HepG2 (cell line): ENCODE measurements around the gene IL2RA. TPM values are rescaled to one million over a fixed set of nuclear protein-coding genes. Genes with fewer than 3 reads are reported as not detected.

Experiments
- CC2D1A ChIP-seq: sonication (generic); formaldehyde crosslinking; IDR thresholded peaks from 2 replicates; pipeline ENCODE4 v1.8.1; 2023; ENCODE audit warnings: mild to moderate bottlenecking, missing genetic modification reagents
- CSRNP2 ChIP-seq: sonication (generic); formaldehyde crosslinking; conservative IDR thresholded peaks from 2 replicates; pipeline ENCODE4 v1.8.0; 2022; ENCODE audit warnings: low read depth, missing genetic modification reagents
- EEA1 ChIP-seq: sonication (generic); formaldehyde crosslinking; IDR thresholded peaks from 2 replicates; pipeline ENCODE4 v1.5.1; 2020; ENCODE audit warnings: mild to moderate bottlenecking, missing genetic modification reagents, borderline replicate concordance
- ETV6 ChIP-seq: sonication (generic); formaldehyde crosslinking; conservative IDR thresholded peaks from 2 replicates; pipeline ENCODE4 v1.4.0; 2020; ENCODE audit warnings: missing genetic modification reagents
- HBP1 ChIP-seq: IDR thresholded peaks from 2 replicates; pipeline ENCODE4 v1.6.1; 2016; ENCODE audit warnings: low read depth, control low read depth
- HNF1B ChIP-seq: sonication (generic); formaldehyde crosslinking; IDR thresholded peaks from 2 replicates; pipeline ENCODE4 v1.5.1; 2020; ENCODE audit warnings: mild to moderate bottlenecking, moderate library complexity, missing genetic modification reagents
- HNF4G ChIP-seq, 2 experiments: sonication (generic) in 1 of 2; formaldehyde crosslinking in 1 of 2; IDR thresholded peaks; 2 replicates each; pipeline versions ENCODE4 v1.4.0 to v1.6.1; 2011 to 2020; ENCODE audit warnings: borderline replicate concordance in 2 of 2, low read depth in 2 of 2, mild to moderate bottlenecking in 2 of 2, low read length in 1 of 2, missing genetic modification reagents in 1 of 2, moderate library complexity in 1 of 2
- HNRNPL ChIP-seq: fragments of 200-400 bp; formaldehyde crosslinking; IDR thresholded peaks from 2 replicates; pipeline ENCODE4 v1.6.1; 2017; ENCODE audit warnings: mild to moderate bottlenecking, low read depth, low read length
- MATR3 ChIP-seq: sonication (generic); formaldehyde crosslinking; IDR thresholded peaks from 2 replicates; pipeline ENCODE4 v1.4.0; 2020; ENCODE audit warnings: missing genetic modification reagents
- MTA1 ChIP-seq: sonication (generic); formaldehyde crosslinking; IDR thresholded peaks from 2 replicates; pipeline ENCODE4 v1.4.0; 2020; ENCODE audit warnings: missing genetic modification reagents, mild to moderate bottlenecking, borderline replicate concordance
- MXI1 ChIP-seq: IDR thresholded peaks from 3 replicates; pipeline ENCODE4 v1.6.1; 2012; ENCODE audit warnings: low read depth, low read length, inconsistent platforms, borderline replicate concordance
- ONECUT2 ChIP-seq: sonication (generic); formaldehyde crosslinking; IDR thresholded peaks from 2 replicates; pipeline ENCODE4 v1.4.0; 2020; ENCODE audit warnings: missing genetic modification reagents
- RARG ChIP-seq: sonication (generic); formaldehyde crosslinking; IDR thresholded peaks from 2 replicates; pipeline ENCODE4 v1.4.0; 2020; ENCODE audit warnings: low read depth, mild to moderate bottlenecking, missing genetic modification reagents
- SALL2 ChIP-seq: sonication (generic); formaldehyde crosslinking; IDR thresholded peaks from 2 replicates; pipeline ENCODE4 v1.8.1; 2023; ENCODE audit warnings: mild to moderate bottlenecking, missing genetic modification reagents, inconsistent platforms
- SAP130 ChIP-seq: IDR thresholded peaks from 2 replicates; pipeline ENCODE4 v1.6.1; 2016; ENCODE audit warnings: low read depth
- SPEN ChIP-seq: sonication (generic); formaldehyde crosslinking; IDR thresholded peaks from 2 replicates; pipeline ENCODE4 v1.5.1; 2020; ENCODE audit warnings: low read depth, mild to moderate bottlenecking, missing genetic modification reagents
- ZNF225 ChIP-seq: sonication (generic); formaldehyde crosslinking; IDR thresholded peaks from 2 replicates; pipeline ENCODE4 v1.4.0; 2020; ENCODE audit warnings: mild to moderate bottlenecking, missing genetic modification reagents
- ZNF354B ChIP-seq: sonication (generic); formaldehyde crosslinking; IDR thresholded peaks from 2 replicates; pipeline ENCODE4 v1.8.0; 2022; ENCODE audit warnings: mild to moderate bottlenecking, missing genetic modification reagents
- ZNF441 ChIP-seq: sonication (generic); formaldehyde crosslinking; IDR thresholded peaks from 2 replicates; pipeline ENCODE4 v1.7.0; 2021; ENCODE audit warnings: missing genetic modification reagents, borderline replicate concordance
- ZNF510 ChIP-seq: sonication (generic); formaldehyde crosslinking; IDR thresholded peaks from 2 replicates; pipeline ENCODE4 v1.4.0; 2020; ENCODE audit warnings: low read depth, mild to moderate bottlenecking, missing genetic modification reagents
- ZNF704 ChIP-seq: sonication (generic); formaldehyde crosslinking; IDR thresholded peaks from 2 replicates; pipeline ENCODE4 v1.8.1; 2023; ENCODE audit warnings: mild to moderate bottlenecking, inconsistent platforms, moderate library complexity, missing genetic modification reagents, borderline replicate concordance
- ZNF777 ChIP-seq: sonication (generic); formaldehyde crosslinking; IDR thresholded peaks from 2 replicates; pipeline ENCODE4 v1.4.0; 2020; ENCODE audit warnings: missing genetic modification reagents
- ZNF784 ChIP-seq: sonication (generic); formaldehyde crosslinking; IDR thresholded peaks from 2 replicates; pipeline ENCODE4 v1.5.1; 2020; ENCODE audit warnings: missing genetic modification reagents, mild to moderate bottlenecking, borderline replicate concordance
- polyA plus RNA-seq, 8 experiments: library from polyadenylated mRNA; depleted of rRNA in 3 of 8; stranded (reverse) in 7 of 8; unstranded in 1 of 8; fragments of >200 nt; fragmentation: Illumina TruSeq in 4 of 8; extraction: Trizol in 4 of 8; gene quantifications; 2 replicates each; pipeline versions ENCODE4 v1.2.1 to v1.2.3, GENCODE V29; 2011 to 2016; ENCODE audit warnings: low read depth in 4 of 8, missing spikeins in 1 of 8, mixed read lengths in 1 of 8; ENCODE audit not compliant: insufficient read depth in 1 of 8
- total RNA-seq, 5 experiments: library from RNA; depleted of rRNA; stranded (reverse); fragments of >200 nt; fragmentation: Illumina TruSeq; extraction: Trizol; gene quantifications; 2 replicates each; pipeline ENCODE4 v1.2.3, GENCODE V29; 2016; ENCODE audit warnings: low read depth in 1 of 5

The IL2RA gene
- total and polyA plus RNA-seq, 2 of the 13 experiments (the other 11 are each of a cell fraction or from before 2014, with no cell fraction given): not detected

- TF ChIP-seq CSRNP2 (no peak), SALL2 (CRISPR knock-in tag) (peak; percentile 90), ONECUT2 (CRISPR knock-in tag) (no peak; the same call in 1 of the 2 replicates), HBP1 (CRISPR knock-in tag) (0 out of 2 replicates have a peak, but pooled peaks have one; percentile 58), ZNF441 (CRISPR knock-in tag) (no peak), HNRNPL (0 out of 2 replicates have a peak, but pooled peaks have one; percentile 15), MATR3 (CRISPR knock-in tag) (no peak), ZNF354B (0 out of 2 replicates have a peak, but pooled peaks have one; percentile 44), ETV6 (0 out of 2 replicates have a peak, but pooled peaks have one; percentile 57), HNF4G (IDR thresholded peaks at IDR 0.05; ENCODE audit: borderline replicate concordance, low read depth, low read length) (no peak), HNF4G (CRISPR knock-in tag; IDR thresholded peaks at IDR 0.05; ENCODE audit: borderline replicate concordance, low read depth) (no peak), HNF1B (CRISPR knock-in tag) (0 out of 2 replicates have a peak, but pooled peaks have one; percentile 69), SPEN (CRISPR knock-in tag) (peak; percentile 83; the same call in 1 of the 2 replicates), SAP130 (CRISPR knock-in tag) (peak; percentile 48), CC2D1A (CRISPR knock-in tag) (no peak), RARG (no peak), ZNF225 (no peak), EEA1 (no peak), ZNF510 (no peak), ZNF777 (CRISPR knock-in tag) (0 out of 2 replicates have a peak, but pooled peaks have one; percentile 26), MXI1 (peak; percentile 35; the same call in 1 of the 3 replicates), ZNF704 (no peak), ZNF784 (peak; percentile 76; the same call in 1 of the 2 replicates), MTA1 (CRISPR knock-in tag) (no peak)
Measured at GRCh38 chr10:6088721-6089333, 26.7 kb upstream of the IL2RA start, which contains the start of gene RBM17 (continued).
